Dermis microvascular lymphatic vessel endothelial cell (primary cell): ENCODE measurements around the gene MAP4K5. TPM values are rescaled to one million over a fixed set of nuclear protein-coding genes. Genes with fewer than 3 reads are reported as not detected.

Experiments used
- DNase-seq, 2 donors: peaks; one replicate each; pipeline versions ENCODE4 v3.0.0 to v3.0.0-alpha.2; 2010; ENCODE audit warnings: low read depth in 2 of 2
- total RNA-seq: library from RNA; depleted of rRNA; stranded (reverse); fragments of >200 nt; gene quantifications from 2 replicates; pipeline ENCODE4 v1.2.1, GENCODE V29; 2014

Gene MAP4K5
- total RNA-seq, 1 donor from 2014 or later: 33.0 TPM

GRCh38 chr14:50477760-50478159, 54.6 kb downstream of the MAP4K5 start:
- no peak for DNase-seq

- DNase-seq: no peak
Measured at GRCh38 chr14:50476134-50476533, 56.2 kb downstream of the MAP4K5 start.

- no peak for DNase-seq
Measured at GRCh38 chr14:50475460-50475859, 56.9 kb downstream of the MAP4K5 start.

- DNase-seq: no peak
Measured at GRCh38 chr14:50471838-50472465, 60.4 kb downstream of the MAP4K5 start.

- DNase-seq: no peak
Measured at GRCh38 chr14:50469982-50470381, 62.4 kb downstream of the MAP4K5 start.

GRCh38 chr14:50462111-50462510, 70.3 kb downstream of the MAP4K5 start:
- DNase-seq: no peak

GRCh38 chr14:50453869-50454268, 78.5 kb downstream of the MAP4K5 start:
- DNase-seq: no peak

GRCh38 chr14:50452979-50453705, 79.2 kb downstream of the MAP4K5 start:
- peak in 1 of 2 donors; percentile 30 for DNase-seq

GRCh38 chr14:50452296-50452695, 80.1 kb downstream of the MAP4K5 start:
- DNase-seq: no peak

- DNase-seq: no peak
Measured at GRCh38 chr14:50451854-50452253, 80.5 kb downstream of the MAP4K5 start.

GRCh38 chr14:50447461-50447860, 84.9 kb downstream of the MAP4K5 start:
- peak in 1 of 2 donors; percentile 81 for DNase-seq

GRCh38 chr14:50434528-50434927, 97.8 kb downstream of the MAP4K5 start:
- no peak for DNase-seq

GRCh38 chr14:50432131-50432530, 100.2 kb downstream of the MAP4K5 start:
- no peak for DNase-seq

- no peak for DNase-seq
Measured at GRCh38 chr14:50425816-50426215, 106.6 kb downstream of the MAP4K5 start.

GRCh38 chr14:50425105-50425504, 107.3 kb downstream of the MAP4K5 start:
- no peak for DNase-seq

- DNase-seq: no peak
Measured at GRCh38 chr14:50423529-50423928, 108.8 kb downstream of the MAP4K5 start.

GRCh38 chr14:50421499-50421898, 110.9 kb downstream of the MAP4K5 start:
- no peak for DNase-seq

- no peak for DNase-seq
Measured at GRCh38 chr14:50417853-50418252, 114.5 kb downstream of the MAP4K5 start.

GRCh38 chr14:50410921-50411320, 121.4 kb downstream of the MAP4K5 start:
- no peak for DNase-seq

- DNase-seq: no peak
Measured at GRCh38 chr14:50410071-50410470, 122.3 kb downstream of the MAP4K5 start.

GRCh38 chr14:50407111-50407812, 125.1 kb downstream of the MAP4K5 start:
- DNase-seq: no peak

GRCh38 chr14:50403419-50403818, 128.9 kb downstream of the MAP4K5 start:
- peak in 1 of 2 donors; percentile 85 for DNase-seq

- DNase-seq: no peak
Measured at GRCh38 chr14:50402965-50403364, 129.4 kb downstream of the MAP4K5 start.
